Ishikawa (cell line): ENCODE measurements around the gene RBL2.

ENCODE experiments used
- CEBPB ChIP-seq: IDR thresholded peaks from 2 replicates; pipeline ENCODE4 v1.6.1; 2012
- CREB1 ChIP-seq: IDR thresholded peaks from 2 replicates; pipeline ENCODE4 v1.6.1; 2012; ENCODE audit warnings: low read depth
- EGR1 ChIP-seq: IDR thresholded peaks from 2 replicates; pipeline ENCODE4 v1.6.1; 2012
- EP300 ChIP-seq: IDR thresholded peaks from 2 replicates; pipeline ENCODE4 v1.6.1; 2012; ENCODE audit warnings: borderline replicate concordance
- FOXM1 ChIP-seq: IDR thresholded peaks from 2 replicates; pipeline ENCODE4 v1.6.1; 2012; ENCODE audit warnings: low read depth, borderline replicate concordance
- MAX ChIP-seq: IDR thresholded peaks from 2 replicates; pipeline ENCODE4 v1.6.1; 2012
- NFIC ChIP-seq: IDR thresholded peaks from 2 replicates; pipeline ENCODE4 v1.6.1; 2012
- RAD21 ChIP-seq: IDR thresholded peaks from 2 replicates; pipeline ENCODE4 v1.6.1; 2012; ENCODE audit warnings: low read depth
- REST ChIP-seq: IDR thresholded peaks from 2 replicates; pipeline ENCODE4 v1.6.1; 2012; ENCODE audit warnings: low read depth, mild to moderate bottlenecking
- TAF1 ChIP-seq: IDR thresholded peaks from 2 replicates; pipeline ENCODE4 v1.6.1; 2012; ENCODE audit warnings: low read depth, mild to moderate bottlenecking
- TCF12 ChIP-seq: IDR thresholded peaks from 2 replicates; pipeline ENCODE4 v1.6.1; 2012; ENCODE audit warnings: low read depth
- TEAD4 ChIP-seq: IDR thresholded peaks from 2 replicates; pipeline ENCODE4 v1.6.1; 2012
- USF1 ChIP-seq: IDR thresholded peaks from 2 replicates; pipeline ENCODE4 v1.6.1; 2012
- YY1 ChIP-seq: IDR thresholded peaks from 2 replicates; pipeline ENCODE4 v1.6.1; 2012; ENCODE audit warnings: low read depth
- ZBTB7A ChIP-seq: IDR thresholded peaks from 2 replicates; pipeline ENCODE4 v1.6.1; 2012; ENCODE audit warnings: low read depth

RBL2 gene

GRCh38 chr16:53519417-53520091 is 85.3 kb downstream of the RBL2 start:
- no peak for TF ChIP-seq CREB1
- TF ChIP-seq REST: no peak
- no peak for TF ChIP-seq FOXM1
- no peak for TF ChIP-seq TEAD4
- TF ChIP-seq USF1: no peak
- TF ChIP-seq CEBPB: no peak
- TF ChIP-seq MAX: no peak
- no peak for TF ChIP-seq EP300
- no peak for TF ChIP-seq TAF1
- TF ChIP-seq NFIC: no peak
- TF ChIP-seq TCF12: no peak
- no peak for TF ChIP-seq RAD21
- TF ChIP-seq ZBTB7A: no peak
- no peak for TF ChIP-seq EGR1
- TF ChIP-seq YY1: no peak

- TF ChIP-seq TEAD4 (no peak), TAF1 (no peak), RAD21 (no peak), YY1 (no peak), FOXM1 (no peak), USF1 (no peak), ZBTB7A (no peak), EGR1 (no peak), TCF12 (no peak), MAX (no peak), CEBPB (no peak), EP300 (no peak), CREB1 (no peak), REST (no peak), NFIC (no peak)
Observed at GRCh38 chr16:53523126-53523804, 89.0 kb downstream of the RBL2 start.

GRCh38 chr16:53523971-53524548 is 89.8 kb downstream of the RBL2 start:
- TF ChIP-seq REST (no peak), MAX (no peak), TCF12 (no peak), TAF1 (no peak), EP300 (no peak), CREB1 (no peak), FOXM1 (no peak)
